DND-41 (cell line): ENCODE results near the gene ST6GALNAC3.

ENCODE experiments used
- ATAC-seq: fragments of 200-7000 bp; cut with Tn5 transposase; 3 replicates; pipeline ENCODE4 v1.9.1; 2021; ENCODE audit warnings: low read depth; ENCODE audit not compliant: insufficient read depth
- DNase-seq: peaks from one replicate; pipeline ENCODE4 v3.0.0-alpha.2; 2020
- H2AFZ ChIP-seq: 2 replicates; pipeline ENCODE4 v1.6.0; 2012; ENCODE audit warnings: low read depth, low read length
- H3K27ac ChIP-seq: 2 replicates; pipeline ENCODE4 v1.5.1; 2012; ENCODE audit warnings: low read length, inconsistent platforms
- H3K27me3 ChIP-seq: fragments of 200-600 bp; sonication (generic); 2 replicates; pipeline ENCODE4 v1.6.0; 2012; ENCODE audit warnings: low read length, mild to moderate bottlenecking, inconsistent platforms; ENCODE audit not compliant: insufficient read depth, poor library complexity
- H3K36me3 ChIP-seq: 2 replicates; pipeline ENCODE4 v1.5.1; 2012; ENCODE audit warnings: low read length, inconsistent platforms; ENCODE audit not compliant: insufficient read depth
- H3K4me1 ChIP-seq: 2 replicates; pipeline ENCODE4 v1.5.1; 2012; ENCODE audit warnings: mild to moderate bottlenecking, low read length; ENCODE audit not compliant: insufficient read depth
- H3K4me2 ChIP-seq: 2 replicates; pipeline ENCODE4 v1.6.0; 2012; ENCODE audit warnings: mild to moderate bottlenecking, moderate library complexity, low read length, inconsistent platforms; ENCODE audit not compliant: insufficient read depth
- H3K4me3 ChIP-seq, 2 experiments: fragments of 200-600 bp in 1 of 2; shearing (Covaris generic) in 1 of 2; 2 replicates each; pipeline ENCODE4 v1.5.1; 2012 to 2016; ENCODE audit warnings: inconsistent platforms in 2 of 2, low read length in 2 of 2, mild to moderate bottlenecking in 2 of 2, low read depth in 1 of 2, moderate library complexity in 1 of 2
- H3K79me2 ChIP-seq: 2 replicates; pipeline ENCODE4 v1.6.0; 2012; ENCODE audit warnings: low read length, inconsistent platforms; ENCODE audit not compliant: insufficient read depth
- H3K9ac ChIP-seq: 2 replicates; pipeline ENCODE4 v1.6.0; 2012; ENCODE audit warnings: low read depth, mild to moderate bottlenecking, inconsistent platforms, low read length, moderate library complexity
- H3K9me3 ChIP-seq: 2 replicates; pipeline ENCODE4 v1.5.1; 2012; ENCODE audit warnings: low read length, moderate library complexity, mild to moderate bottlenecking, inconsistent platforms; ENCODE audit not compliant: insufficient read depth, severe bottlenecking
- H4K20me1 ChIP-seq: 2 replicates; pipeline ENCODE4 v1.6.0; 2012; ENCODE audit warnings: low read length; ENCODE audit not compliant: insufficient read depth
- EZH2 ChIP-seq: IDR thresholded peaks from 3 replicates; pipeline ENCODE4 v1.6.1; 2012; ENCODE audit warnings: borderline replicate concordance, low read depth, mild to moderate bottlenecking, moderate library complexity, low read length, inconsistent platforms; ENCODE audit not compliant: severe bottlenecking
- TF ChIP-seq, protein P1 (sequence below): IDR thresholded peaks from 2 replicates; pipeline ENCODE4 v1.5.1; 2012; ENCODE audit warnings: borderline replicate concordance, low read length, moderate library complexity, mild to moderate bottlenecking; ENCODE audit not compliant: poor library complexity, severe bottlenecking; ENCODE audit errors: extremely low read depth

The ST6GALNAC3 gene

DNA sequence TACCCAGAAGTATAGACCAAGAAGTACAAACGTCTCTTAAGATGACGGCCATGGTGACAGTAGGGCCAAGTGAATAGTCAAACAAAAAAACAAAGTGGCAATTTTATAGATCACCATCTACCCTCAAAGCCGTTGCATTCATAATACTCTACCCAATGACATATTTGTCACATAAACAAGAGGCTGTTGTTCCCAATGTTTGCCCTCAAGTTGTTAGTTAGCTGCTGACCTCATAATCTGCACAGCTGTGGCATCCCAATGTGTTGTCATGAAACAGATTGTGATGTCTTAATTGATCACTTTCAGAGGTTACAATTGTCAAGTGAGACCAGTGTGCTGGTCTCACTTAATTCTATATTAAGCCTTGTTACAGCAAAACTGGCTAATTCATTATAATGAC lies 333.8 kb downstream of the ST6GALNAC3 start:
- Histone ChIP-seq H2AFZ (no peak overlapping the region), H3K4me1 (no peaks in the 10 kb centered on the region), H3K4me3 (no peak overlapping the region), H3K4me2 (no peak overlapping the region), H3K9ac (no peak overlapping the region), H3K79me2 (no peaks in the 10 kb centered on the region), H3K9me3 (no peaks in the 10 kb centered on the region), H3K36me3 (no peaks in the 10 kb centered on the region), H3K27ac (no peak overlapping the region), H4K20me1 (no peaks in the 10 kb centered on the region), H3K27me3 (no peaks in the 10 kb centered on the region)
- DNase-seq (no peak), ATAC-seq (no peak)
- TF ChIP-seq, protein P1, sequence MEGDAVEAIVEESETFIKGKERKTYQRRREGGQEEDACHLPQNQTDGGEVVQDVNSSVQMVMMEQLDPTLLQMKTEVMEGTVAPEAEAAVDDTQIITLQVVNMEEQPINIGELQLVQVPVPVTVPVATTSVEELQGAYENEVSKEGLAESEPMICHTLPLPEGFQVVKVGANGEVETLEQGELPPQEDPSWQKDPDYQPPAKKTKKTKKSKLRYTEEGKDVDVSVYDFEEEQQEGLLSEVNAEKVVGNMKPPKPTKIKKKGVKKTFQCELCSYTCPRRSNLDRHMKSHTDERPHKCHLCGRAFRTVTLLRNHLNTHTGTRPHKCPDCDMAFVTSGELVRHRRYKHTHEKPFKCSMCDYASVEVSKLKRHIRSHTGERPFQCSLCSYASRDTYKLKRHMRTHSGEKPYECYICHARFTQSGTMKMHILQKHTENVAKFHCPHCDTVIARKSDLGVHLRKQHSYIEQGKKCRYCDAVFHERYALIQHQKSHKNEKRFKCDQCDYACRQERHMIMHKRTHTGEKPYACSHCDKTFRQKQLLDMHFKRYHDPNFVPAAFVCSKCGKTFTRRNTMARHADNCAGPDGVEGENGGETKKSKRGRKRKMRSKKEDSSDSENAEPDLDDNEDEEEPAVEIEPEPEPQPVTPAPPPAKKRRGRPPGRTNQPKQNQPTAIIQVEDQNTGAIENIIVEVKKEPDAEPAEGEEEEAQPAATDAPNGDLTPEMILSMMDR = no peak
- TF ChIP-seq EZH2 = no peak

DNA sequence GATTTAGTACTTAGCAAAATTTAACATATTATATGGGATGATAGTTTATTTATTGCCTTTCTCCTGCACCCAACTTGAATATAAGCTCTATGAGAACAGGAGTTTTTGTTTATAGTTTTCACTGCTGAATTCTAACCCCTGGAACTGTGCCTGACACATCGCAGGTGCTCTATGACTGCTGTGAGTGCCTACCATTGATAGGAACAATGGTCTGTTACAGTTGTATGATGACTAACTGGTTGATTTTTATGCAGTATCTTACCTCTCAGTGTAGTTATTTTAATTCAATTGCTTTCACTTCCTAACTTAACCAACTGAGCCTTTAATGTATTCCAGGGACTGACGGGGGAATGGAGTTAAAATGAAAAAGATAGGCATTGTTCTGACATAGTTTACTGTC lies 336.0 kb downstream of the ST6GALNAC3 start:
- DNase-seq (no peak), ATAC-seq (no peak)
- Histone ChIP-seq H3K9ac (no peak overlapping the region), H3K4me3 (no peak overlapping the region), H3K9me3 (no peaks in the 10 kb centered on the region), H3K79me2 (no peaks in the 10 kb centered on the region), H3K27ac (no peak overlapping the region), H3K36me3 (no peaks in the 10 kb centered on the region), H4K20me1 (no peaks in the 10 kb centered on the region), H3K4me1 (no peaks in the 10 kb centered on the region), H3K4me2 (no peak overlapping the region), H2AFZ (no peak overlapping the region), H3K27me3 (no peaks in the 10 kb centered on the region)
- TF ChIP-seq EZH2 = no peak
- TF ChIP-seq, protein P1 = no peak

DNA sequence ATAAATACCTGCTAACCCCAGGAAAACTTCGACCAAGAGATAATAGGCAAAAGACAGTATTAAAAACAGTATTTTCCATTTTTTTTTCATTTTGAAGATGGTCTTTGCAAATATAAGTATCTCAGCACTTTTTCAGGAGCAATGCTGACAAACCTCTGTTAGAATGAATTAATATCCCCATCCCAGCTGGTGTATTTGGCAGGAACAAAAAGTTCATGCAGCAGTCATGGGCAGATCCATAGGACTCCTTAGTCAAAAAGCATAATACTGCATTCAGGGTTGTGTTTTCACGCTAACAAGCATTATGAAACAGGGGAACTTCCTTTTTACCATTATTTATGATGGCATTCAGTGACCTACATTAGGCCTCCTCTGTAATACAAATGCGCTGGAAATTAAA lies 344.0 kb downstream of the ST6GALNAC3 start:
- Histone ChIP-seq H3K36me3 (no peaks in the 10 kb centered on the region), H3K4me3 (no peak overlapping the region), H3K9me3 (no peaks in the 10 kb centered on the region), H3K4me1 (no peaks in the 10 kb centered on the region), H3K27ac (no peak overlapping the region), H2AFZ (no peak overlapping the region), H3K9ac (no peak overlapping the region), H3K79me2 (no peaks in the 10 kb centered on the region), H3K4me2 (no peak overlapping the region), H3K27me3 (no peaks in the 10 kb centered on the region), H4K20me1 (no peaks in the 10 kb centered on the region)
- TF ChIP-seq EZH2 = no peak
- TF ChIP-seq, protein P1 = no peak
- DNase-seq (no peak), ATAC-seq (no peak)

DNA sequence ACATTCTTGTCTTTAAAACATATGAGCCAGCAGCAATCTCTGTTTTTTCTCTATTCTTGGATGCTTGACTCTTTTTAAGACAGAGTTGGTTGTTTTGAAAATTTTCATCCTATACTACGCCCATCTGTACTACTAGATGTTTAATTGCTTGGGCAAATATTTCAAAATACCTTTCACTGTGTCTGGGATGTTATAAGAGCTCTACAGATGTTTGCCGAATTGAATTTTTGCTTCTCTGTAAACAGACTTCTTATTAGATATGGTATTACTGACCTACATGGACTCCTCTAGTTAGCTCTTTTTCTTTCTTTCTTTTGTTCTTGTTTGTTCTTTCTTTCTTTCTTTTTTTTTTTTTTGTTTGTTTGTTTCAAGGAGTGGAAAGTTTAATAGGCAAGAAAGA lies 345.1 kb downstream of the ST6GALNAC3 start:
- H3K4me3 ChIP-seq = no peak overlapping the region
- H3K9ac ChIP-seq = no peak overlapping the region
- no peaks in the 10 kb centered on the region for H3K36me3 ChIP-seq
- DNase-seq (no peak), ATAC-seq (no peak)
- H2AFZ ChIP-seq = no peak overlapping the region
- H3K79me2 ChIP-seq = no peaks in the 10 kb centered on the region
- no peak overlapping the region for H3K27ac ChIP-seq
- TF ChIP-seq EZH2 = no peak
- TF ChIP-seq, protein P1 = no peak
- H3K4me1 ChIP-seq = no peaks in the 10 kb centered on the region
- H4K20me1 ChIP-seq = no peaks in the 10 kb centered on the region
- H3K27me3 ChIP-seq = no peaks in the 10 kb centered on the region
- H3K4me2 ChIP-seq = no peak overlapping the region
- no peaks in the 10 kb centered on the region for H3K9me3 ChIP-seq
